Panc1 (cell line): ENCODE results near the gene FYN. TPM values are rescaled to one million over a fixed set of nuclear protein-coding genes. Genes with fewer than 3 reads are reported as not detected.

ENCODE experiments used
- ATAC-seq: fragments of 200-7000 bp; cut with Tn5 transposase; 2 replicates; pipeline ENCODE4 v1.9.1; 2020; ENCODE audit warnings: mild to moderate bottlenecking, moderate library complexity
- BruUV-seq: library from RNA; stranded (reverse); fragments of 400-500 nt; replicated peaks from 2 replicates; lab custom pipeline; 2021; lab: Mats Ljungman, UMichigan
- CTCF ChIA-PET: fragments of 300-600 bp; sonication (Branson Sonifier 250); formaldehyde crosslinking; loops from one replicate; lab custom pipeline; 2022; ENCODE audit warnings: antibody characterized with exemption; lab: Charles Lee
- POLR2A ChIA-PET: fragments of 300-600 bp; sonication (Branson Sonifier 250); formaldehyde crosslinking; loops from one replicate; lab custom pipeline; 2022; ENCODE audit warnings: antibody characterized with exemption; lab: Charles Lee
- DNase-seq: peaks from one replicate; pipeline ENCODE4 v3.0.0-alpha.2; 2010; ENCODE audit warnings: low read depth, low spot score
- H3K27ac ChIP-seq: 2 replicates; pipeline ENCODE4 v1.5.1; 2011; ENCODE audit warnings: mild to moderate bottlenecking, low read length, inconsistent platforms
- H3K27me3 ChIP-seq: fragments of 200-500 bp; sonication (Bioruptor generic); 2 replicates; pipeline ENCODE4 v1.6.0; 2014; ENCODE audit warnings: low read length, inconsistent platforms; ENCODE audit not compliant: control insufficient read depth, insufficient read depth
- H3K36me3 ChIP-seq: fragments of 200-500 bp; sonication (Bioruptor generic); 2 replicates; pipeline ENCODE4 v1.5.1; 2014; ENCODE audit warnings: inconsistent platforms, mild to moderate bottlenecking, low read length, moderate library complexity; ENCODE audit not compliant: control insufficient read depth, insufficient read depth
- H3K4me1 ChIP-seq: 2 replicates; pipeline ENCODE4 v1.5.1; 2011; ENCODE audit warnings: inconsistent platforms, mild to moderate bottlenecking, low read length, moderate library complexity; ENCODE audit not compliant: control insufficient read depth, insufficient read depth
- H3K4me3 ChIP-seq, 2 experiments: 2 replicates each; pipeline ENCODE4 v1.5.1; 2011 to 2012; ENCODE audit warnings: low read depth in 2 of 2, low read length in 2 of 2, mild to moderate bottlenecking in 2 of 2, inconsistent platforms in 1 of 2, moderate library complexity in 1 of 2
- H3K9me3 ChIP-seq: fragments of 200-500 bp; sonication (Bioruptor generic); 2 replicates; pipeline ENCODE4 v1.5.1; 2014; ENCODE audit warnings: low read depth, mild to moderate bottlenecking, inconsistent platforms, low read length, moderate library complexity; ENCODE audit not compliant: control insufficient read depth, insufficient read depth
- CTCF ChIP-seq: fragments of 450-650 bp; IDR thresholded peaks from 2 replicates; pipeline ENCODE4 v1.5.1; 2017; ENCODE audit warnings: mild to moderate bottlenecking
- POLR2AphosphoS5 ChIP-seq: IDR thresholded peaks from 2 replicates; pipeline ENCODE4 v1.6.1; 2012; ENCODE audit warnings: mild to moderate bottlenecking, low read depth, low read length, moderate library complexity
- REST ChIP-seq, 2 experiments: IDR thresholded peaks; 2 replicates each; pipeline ENCODE4 v1.6.1; 2011 to 2012; ENCODE audit warnings: low read depth in 2 of 2, control low read depth in 1 of 2, low read length in 1 of 2, mild to moderate bottlenecking in 1 of 2, moderate library complexity in 1 of 2; ENCODE audit not compliant: insufficient read depth in 1 of 2
- SIN3A ChIP-seq: IDR thresholded peaks from 2 replicates; pipeline ENCODE4 v1.6.1; 2012; ENCODE audit warnings: low read depth, mild to moderate bottlenecking, low read length, moderate library complexity, borderline replicate concordance; ENCODE audit not compliant: insufficient read depth
- TCF7L2 ChIP-seq: IDR thresholded peaks from 2 replicates; pipeline ENCODE4 v1.6.1; 2011; ENCODE audit warnings: mild to moderate bottlenecking, low read depth, low read length, inconsistent platforms
- in situ Hi-C: cut with HindIII; loops from 2 replicates; pipeline ENCODE4 v1.10.0; 2016; ENCODE audit warnings: low sequenced_read_pairs, low pct_unique_long_range_greater_than_20kb
- intact Hi-C: fragments of 100-400 bp; cut with micrococcal nuclease; formaldehyde crosslinking; loops from one replicate; pipeline ENCODE4 v1.10.0; 2022; ENCODE audit not compliant: unreplicated experiment
- total RNA-seq: library from RNA; stranded (reverse); gene quantifications from one replicate; pipeline ENCODE4 v1.2.1, GENCODE V29; 2021; ENCODE audit not compliant: unreplicated experiment

FYN gene
- total RNA-seq, 1 experiment from 2014 or later, result 4.2 TPM

DNA sequence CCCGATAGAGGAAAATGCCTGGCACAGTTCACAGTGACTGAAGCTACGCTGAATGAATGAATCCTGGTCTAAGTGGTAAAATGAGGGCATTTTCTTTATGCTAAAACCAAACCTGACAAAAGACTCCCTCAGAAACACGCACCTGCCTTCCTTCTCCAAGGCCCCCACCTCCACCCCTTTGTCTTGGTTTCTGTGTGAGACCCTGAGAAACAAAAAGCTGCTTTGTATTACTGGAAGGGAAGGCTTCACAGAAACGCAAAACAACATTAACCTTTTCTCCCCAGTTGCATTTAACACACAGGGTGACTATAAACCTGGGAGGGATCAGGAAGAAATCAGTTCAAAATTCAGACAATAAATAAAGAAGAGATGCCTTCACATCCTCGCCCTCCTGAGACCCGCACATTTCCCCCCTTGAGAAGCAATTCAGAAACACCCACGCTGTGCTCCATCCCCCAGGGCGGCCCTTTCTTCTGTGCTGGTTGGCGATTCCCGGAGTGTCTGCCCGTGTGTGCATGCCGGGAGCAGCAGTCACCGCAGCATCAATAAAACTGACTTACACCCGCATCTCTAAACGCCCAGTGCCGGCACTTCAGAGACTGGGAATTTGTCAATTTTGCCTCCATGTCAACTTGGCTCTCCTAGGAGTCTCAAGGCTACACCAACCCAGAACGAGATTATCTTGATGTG, 200.3 kb downstream of the FYN start:
- Histone ChIP-seq H3K4me3 (no peak overlapping the region), H3K36me3 (no peaks in the 10 kb centered on the region), H3K27ac (no peak overlapping the region), H3K4me1 (no peaks in the 10 kb centered on the region), H3K27me3 (peaks cover 17% of the 10 kb centered on the region), H3K9me3 (no peaks in the 10 kb centered on the region)
- in situ Hi-C loops (no loop called here), intact Hi-C loops (no loop called here)
- CTCF ChIA-PET, result no interaction called here
- POLR2A ChIA-PET, result no interaction called here
- ATAC-seq, result no peak
- no peak for DNase-seq
- no peak for TF ChIP-seq CTCF
- TF ChIP-seq SIN3A, result no peak
- TF ChIP-seq REST (IDR thresholded peaks at IDR 0.05; ENCODE audit: insufficient read depth in 1 of 2, low read depth in 2 of 2, low read length in 1 of 2), result no peak
- TF ChIP-seq POLR2AphosphoS5, result no peak
- TF ChIP-seq TCF7L2, result no peak
- BruUV-seq, result no TSS peak

GRCh38 chr6:111669326-111669725, 203.9 kb downstream of the FYN start:
- Histone ChIP-seq H3K4me1 (no peaks in the 10 kb centered on the region), H3K27ac (no peak overlapping the region), H3K4me3 (no peak overlapping the region), H3K27me3 (peaks cover 4% of the 10 kb centered on the region), H3K9me3 (no peaks in the 10 kb centered on the region), H3K36me3 (no peaks in the 10 kb centered on the region)
- DNase-seq, result no peak
- in situ Hi-C loops (no loop called here), intact Hi-C loops (no loop called here)
- CTCF ChIA-PET, result no interaction called here
- TF ChIP-seq SIN3A (no peak), TCF7L2 (no peak), REST (IDR thresholded peaks at IDR 0.05; ENCODE audit: insufficient read depth in 1 of 2, low read depth in 2 of 2, low read length in 1 of 2) (no peak), CTCF (no peak), POLR2AphosphoS5 (no peak)
- no peak for ATAC-seq
- no TSS peak for BruUV-seq
- POLR2A ChIA-PET, result no interaction called here
